Epithelial cell of proximal tubule (primary cell): Measurements from ENCODE around the gene TOR1B. TPM values are rescaled to one million over a fixed set of nuclear protein-coding genes. Genes with fewer than 3 reads are reported as not detected.
"Not testable (repeated sequence)": the region's sequence is repeated elsewhere in the genome, so short reads cannot be mapped to it uniquely, and the experiment has no call there.

Experiments
- DNase-seq: peaks from one replicate; pipeline ENCODE4 v3.0.0-alpha.2; 2011; ENCODE audit warnings: low read depth
- H3K4me3 ChIP-seq: 2 replicates; pipeline ENCODE4 v1.5.1; 2011; ENCODE audit warnings: low read depth, mild to moderate bottlenecking, low read length
- total RNA-seq: library from RNA; depleted of rRNA; stranded (reverse); fragments of >200 nt; gene quantifications from 2 replicates; pipeline ENCODE4 v1.2.3, GENCODE V29; 2015
- TF ChIP-seq, protein P1 (sequence below): conservative IDR thresholded peaks from 2 replicates; pipeline ENCODE4 v1.5.1; 2012; ENCODE audit warnings: low read depth, mild to moderate bottlenecking, low read length

TOR1B gene
- total RNA-seq, 1 donor from 2014 or later = 14.8 TPM

DNA sequence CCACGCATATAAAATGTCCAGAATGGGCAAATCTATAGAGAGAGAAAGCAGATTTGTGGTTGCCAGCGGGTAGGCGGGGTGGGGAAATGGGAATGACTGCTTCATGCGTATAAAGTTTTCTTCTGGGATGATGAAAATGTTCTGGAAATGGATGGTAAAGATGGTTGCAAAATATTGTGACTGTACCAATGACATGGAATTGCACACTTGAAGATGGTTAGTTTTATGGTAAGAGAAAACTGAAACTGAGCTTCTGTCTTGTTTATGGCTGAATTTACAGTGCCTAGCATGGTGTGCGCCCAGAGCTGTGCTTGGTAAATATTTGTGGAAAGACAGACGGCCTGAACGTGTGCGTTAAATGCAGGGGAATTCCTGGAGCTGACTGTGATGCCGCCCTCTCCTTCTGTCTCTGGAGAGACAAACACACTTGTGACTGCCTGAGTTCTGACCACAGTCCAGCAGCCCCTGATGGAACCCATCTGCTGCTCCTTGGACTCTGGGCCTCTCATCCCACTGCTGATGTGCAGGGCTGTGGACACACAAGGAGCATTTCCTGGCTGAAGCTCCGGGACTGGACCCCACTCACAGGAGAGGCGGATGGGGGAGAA is 41.6 kb upstream of the TOR1B start:
- DNase-seq = no peak
- H3K4me3 ChIP-seq = no peak overlapping the region
- TF ChIP-seq, protein P1, sequence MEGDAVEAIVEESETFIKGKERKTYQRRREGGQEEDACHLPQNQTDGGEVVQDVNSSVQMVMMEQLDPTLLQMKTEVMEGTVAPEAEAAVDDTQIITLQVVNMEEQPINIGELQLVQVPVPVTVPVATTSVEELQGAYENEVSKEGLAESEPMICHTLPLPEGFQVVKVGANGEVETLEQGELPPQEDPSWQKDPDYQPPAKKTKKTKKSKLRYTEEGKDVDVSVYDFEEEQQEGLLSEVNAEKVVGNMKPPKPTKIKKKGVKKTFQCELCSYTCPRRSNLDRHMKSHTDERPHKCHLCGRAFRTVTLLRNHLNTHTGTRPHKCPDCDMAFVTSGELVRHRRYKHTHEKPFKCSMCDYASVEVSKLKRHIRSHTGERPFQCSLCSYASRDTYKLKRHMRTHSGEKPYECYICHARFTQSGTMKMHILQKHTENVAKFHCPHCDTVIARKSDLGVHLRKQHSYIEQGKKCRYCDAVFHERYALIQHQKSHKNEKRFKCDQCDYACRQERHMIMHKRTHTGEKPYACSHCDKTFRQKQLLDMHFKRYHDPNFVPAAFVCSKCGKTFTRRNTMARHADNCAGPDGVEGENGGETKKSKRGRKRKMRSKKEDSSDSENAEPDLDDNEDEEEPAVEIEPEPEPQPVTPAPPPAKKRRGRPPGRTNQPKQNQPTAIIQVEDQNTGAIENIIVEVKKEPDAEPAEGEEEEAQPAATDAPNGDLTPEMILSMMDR = no peak

DNA sequence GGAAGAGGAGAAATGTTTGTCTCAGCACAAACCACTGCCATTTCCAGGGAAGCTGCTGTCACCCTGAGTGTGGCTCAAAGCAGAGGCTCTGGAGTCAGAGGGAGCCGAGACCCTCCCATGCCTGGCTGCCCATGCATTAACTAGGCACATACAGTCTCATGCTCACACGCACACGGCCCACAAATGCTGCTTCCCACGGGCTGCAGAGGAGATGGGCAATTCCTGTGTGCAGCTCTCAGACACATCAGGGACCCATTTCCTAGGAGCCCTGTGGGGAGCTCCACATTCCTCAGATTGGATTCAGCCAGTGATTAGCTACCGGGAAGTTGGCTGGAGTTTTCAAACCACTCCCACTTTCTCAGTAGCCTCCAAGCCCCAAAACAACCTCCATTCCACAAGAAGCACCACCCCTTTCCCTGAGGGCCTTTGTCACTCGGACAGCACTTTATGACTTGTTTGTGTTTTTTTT is 41.0 kb upstream of the TOR1B start:
- TF ChIP-seq, protein P1 = no peak
- no peak for DNase-seq
- H3K4me3 ChIP-seq = no peak overlapping the region

DNA sequence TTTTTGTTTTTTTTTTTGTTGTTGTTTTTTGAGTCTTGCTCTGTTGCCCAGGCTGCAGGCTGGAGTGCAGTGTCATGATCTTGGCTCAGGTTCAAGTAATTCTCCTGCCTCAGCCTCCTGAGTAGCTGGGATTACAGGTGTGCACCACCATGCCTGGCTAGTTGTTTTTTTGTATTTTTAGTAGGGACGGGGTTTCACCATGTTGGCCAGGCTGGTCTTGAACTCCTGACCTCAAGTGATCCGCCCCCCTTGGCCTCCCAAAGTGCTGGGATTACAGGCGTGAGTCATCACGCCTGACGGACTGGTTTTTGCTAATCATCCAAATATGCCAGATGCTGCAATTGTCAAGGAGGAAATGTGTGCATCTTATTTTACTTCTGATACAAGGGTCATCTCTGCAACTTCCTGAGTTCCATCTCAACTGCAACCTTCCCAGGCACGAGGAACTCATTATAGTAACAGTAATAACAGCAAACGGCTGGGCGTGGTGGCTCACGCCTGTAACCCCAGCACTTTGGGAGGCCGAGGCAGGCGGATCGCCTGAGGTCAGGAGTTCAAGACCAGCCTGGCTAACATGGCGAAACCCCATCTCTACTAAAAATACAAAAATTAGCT is 40.5 kb upstream of the TOR1B start:
- H3K4me3 ChIP-seq = not testable (repeated sequence)
- peak; percentile 37 for DNase-seq

DNA sequence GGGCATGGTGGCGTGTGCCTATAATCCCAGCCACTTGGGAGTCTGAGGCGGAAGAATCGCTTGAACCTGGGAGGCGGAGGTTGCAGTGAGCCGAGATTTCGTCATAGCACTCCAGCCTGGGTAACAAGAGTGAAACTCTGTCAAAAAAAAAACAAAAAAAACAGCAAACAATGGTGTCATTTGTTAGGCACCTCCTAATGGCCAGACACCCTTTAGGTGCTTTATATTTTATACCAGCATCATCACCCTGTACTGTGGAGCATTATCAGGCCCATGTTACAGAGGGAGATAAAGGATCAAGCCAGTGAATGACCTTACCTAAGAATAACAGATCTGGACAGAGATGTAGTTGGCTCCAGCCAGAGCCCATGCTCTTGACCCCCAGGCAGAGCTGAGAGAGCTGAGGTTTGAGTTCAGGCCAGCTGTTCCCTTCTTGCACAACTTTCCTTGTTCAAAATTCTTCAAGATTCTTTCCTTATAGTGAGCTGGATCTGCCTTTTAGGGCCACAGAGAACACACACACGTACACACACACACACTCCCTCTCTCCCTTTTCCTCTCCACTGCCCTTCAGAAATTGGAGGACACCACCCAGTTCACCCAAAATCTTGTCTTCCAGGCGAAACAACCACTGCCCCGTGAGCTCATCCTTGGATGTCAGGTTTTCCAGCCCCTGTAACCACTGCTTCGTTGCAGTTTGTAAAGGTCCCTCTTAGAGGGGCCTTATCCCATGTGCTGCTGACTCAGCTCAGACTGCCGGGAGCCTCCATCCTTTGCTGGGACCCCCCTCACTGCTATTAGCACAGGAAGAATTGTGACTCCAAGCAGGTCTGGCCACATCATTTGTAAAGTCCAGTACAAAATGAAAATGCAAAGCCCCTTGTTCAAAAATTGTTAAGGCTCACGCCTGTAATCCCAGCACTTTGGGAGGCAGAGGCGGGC is 39.7 kb upstream of the TOR1B start:
- DNase-seq = no peak
- TF ChIP-seq, protein P1 = no peak
- H3K4me3 ChIP-seq = no peak overlapping the region

DNA sequence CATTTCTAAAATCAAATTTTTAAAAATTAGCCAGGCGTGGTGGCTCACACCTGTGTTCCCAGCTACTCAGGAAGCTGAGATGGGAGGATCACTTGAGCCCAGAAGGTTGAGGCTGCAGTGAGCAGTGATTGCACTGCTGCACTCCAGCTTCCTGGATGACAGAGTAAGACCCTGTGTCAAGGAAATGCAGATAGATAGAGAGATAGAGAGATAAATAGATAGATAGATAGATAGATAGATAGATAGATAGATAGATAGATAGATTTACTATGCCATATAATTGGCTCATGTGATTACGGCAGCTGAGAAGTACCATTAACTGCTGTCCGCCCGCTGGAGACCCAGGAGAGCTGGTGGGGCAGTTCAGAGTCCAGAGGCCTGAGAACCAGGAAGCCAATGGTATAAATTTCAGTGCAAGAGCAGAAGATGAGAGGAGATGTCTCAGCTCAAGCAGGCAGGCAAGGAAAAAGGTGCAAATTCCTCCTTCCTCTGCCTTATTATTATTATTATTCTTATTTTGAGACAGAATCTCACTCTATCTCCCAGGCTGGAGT is 37.1 kb upstream of the TOR1B start:
- H3K4me3 ChIP-seq = no peak overlapping the region
- TF ChIP-seq, protein P1 = no peak
- DNase-seq = no peak

DNA sequence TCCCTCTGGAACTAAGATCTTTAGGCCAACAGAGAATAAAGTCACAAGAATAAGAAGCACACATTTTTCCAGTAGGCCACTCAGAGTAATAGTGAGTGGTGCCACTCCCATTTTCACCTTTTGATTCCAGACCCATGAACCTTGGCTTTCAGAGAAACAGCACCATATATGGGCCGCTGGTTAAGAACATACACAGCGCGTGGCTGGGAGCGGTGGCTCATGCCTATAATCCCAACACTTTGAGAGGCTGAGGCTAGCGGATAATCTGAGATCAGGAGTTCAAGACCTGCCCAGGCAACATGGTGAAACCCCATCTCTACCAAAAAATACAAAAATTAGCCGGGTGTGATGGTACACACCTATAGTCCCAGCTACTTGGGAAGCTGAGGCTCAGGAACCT is 34.5 kb upstream of the TOR1B start:
- TF ChIP-seq, protein P1 = no peak
- no peak for DNase-seq

DNA sequence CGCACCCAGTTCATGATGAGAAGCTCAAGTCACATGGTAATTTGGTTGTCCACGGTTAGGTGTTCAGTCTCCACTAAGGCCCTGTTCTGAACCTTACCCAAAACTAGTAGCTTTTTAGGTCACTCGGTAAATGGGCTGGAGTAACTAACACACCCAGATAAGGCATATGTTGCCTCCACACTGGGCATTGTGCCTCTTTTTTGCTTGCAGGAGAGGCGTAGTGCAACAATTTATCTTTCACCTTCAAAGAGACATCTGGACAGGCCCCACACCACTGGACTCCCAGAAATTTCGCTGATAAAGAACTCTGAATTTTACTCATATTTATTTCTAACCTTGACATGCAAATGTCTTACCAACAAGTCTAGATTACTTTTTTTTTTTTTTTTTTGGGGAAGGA is 33.3 kb upstream of the TOR1B start:
- TF ChIP-seq, protein P1 = no peak
- DNase-seq = no peak
- no peak overlapping the region for H3K4me3 ChIP-seq

More for the DNA sequence above, 34.5 kb upstream of the TOR1B start:
- no peak overlapping the region for H3K4me3 ChIP-seq
